Measurements from ENCODE around the gene GPR50.

The GPR50 gene

DNA sequence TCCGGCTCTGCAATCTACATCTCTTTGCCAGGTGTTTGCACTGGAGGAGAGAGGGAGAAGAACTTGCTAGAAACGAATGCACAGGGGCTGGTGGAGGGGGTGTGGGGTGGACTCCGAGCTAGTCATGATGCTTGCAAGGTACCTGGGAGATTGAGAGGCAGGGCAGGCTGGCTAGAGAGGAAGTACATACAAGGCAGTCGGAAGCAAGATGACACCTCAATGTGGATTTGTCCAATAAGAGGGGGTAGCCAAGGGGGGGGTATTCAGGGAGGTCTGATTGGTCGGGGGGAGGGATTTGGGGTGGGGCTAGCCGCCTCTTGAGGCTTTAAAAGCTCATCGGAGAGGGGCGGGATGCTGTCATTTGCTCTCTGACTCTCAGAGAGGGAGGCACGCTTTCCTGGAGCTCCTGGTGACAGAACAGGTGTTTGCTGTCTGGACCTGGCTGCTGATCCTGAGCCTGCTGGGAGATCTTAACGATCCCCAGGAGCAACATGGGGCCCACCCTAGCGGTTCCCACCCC is at the start of gene GPR50:
Gene GPR50, plus strand, starts transcription at position 354 of the 520 bp plus-strand sequence. Its CDS starts 138 bp downstream, at position 492.
- no peak for DNase-seq (ENCODE audit: low spot score)

DNA sequence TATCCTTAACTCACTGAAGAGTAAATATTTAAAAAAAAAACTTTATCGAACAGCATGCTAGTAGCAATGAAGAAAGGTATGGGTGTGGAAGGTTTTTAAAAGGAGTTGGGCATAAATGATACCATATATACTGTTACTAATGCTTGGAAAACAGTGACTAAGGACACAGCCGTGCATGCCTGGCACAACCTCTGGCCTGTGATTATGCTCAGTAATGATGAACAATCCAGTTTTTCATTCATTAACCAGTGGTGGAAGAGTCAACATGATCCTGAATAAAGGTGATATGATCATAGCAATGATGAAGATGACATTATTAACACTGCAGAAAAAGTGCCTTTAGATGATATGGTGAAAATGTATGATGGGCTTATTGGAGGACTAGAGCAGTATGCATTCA is 43.9 kb upstream of the GPR50 start:
- DNase-seq (ENCODE audit: low spot score): no peak

DNA sequence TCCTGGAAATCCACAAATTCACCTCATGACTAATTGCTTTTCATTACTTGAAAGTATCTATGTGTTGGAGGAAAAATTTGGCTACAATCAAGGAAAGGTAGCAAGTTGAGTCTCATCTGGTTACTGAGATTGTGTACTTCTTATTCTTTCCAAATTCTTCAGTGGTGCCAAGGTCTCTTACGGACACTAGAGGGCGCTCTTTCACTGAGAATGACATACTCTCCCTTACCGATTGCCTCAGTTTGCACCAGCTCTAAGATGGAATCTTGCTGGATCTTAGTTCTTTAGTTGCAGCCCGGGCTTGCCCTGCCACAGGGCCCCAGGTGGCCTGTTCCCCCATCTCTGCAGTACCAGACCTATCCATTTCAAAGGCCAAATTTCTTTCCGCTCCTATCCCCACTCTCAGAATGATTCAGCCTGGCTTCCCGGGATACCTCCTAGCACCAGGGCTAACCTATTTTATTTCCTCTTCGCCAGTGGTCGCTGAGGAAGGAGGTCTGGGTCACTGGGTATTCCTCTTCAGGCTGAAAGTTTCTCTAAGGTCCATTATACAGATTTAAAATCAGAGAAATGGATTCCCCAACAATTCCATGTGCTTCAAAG is 24.6 kb upstream of the GPR50 start:
- no peak for DNase-seq (ENCODE audit: low spot score)

DNA sequence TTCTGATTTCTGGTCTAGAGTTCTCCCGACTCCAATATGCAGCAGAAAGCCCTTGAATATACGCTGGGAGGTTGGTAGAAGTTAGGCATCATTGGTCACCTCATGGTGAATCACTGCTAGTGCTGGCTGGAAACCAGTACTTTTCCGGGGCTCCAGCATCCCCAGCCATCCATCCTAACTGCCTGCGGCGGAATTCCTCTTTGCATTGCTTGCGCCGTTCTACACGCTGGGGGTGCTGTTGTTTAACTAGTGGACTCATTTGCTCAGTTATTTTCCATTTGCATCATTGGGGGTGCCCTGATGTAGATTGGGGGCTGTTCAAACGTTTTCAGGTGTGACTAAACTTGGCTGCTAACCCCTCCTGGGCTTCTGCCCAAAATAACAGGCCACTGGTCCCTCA is 23.3 kb upstream of the GPR50 start:
- no peak for DNase-seq (ENCODE audit: low spot score)

DNA sequence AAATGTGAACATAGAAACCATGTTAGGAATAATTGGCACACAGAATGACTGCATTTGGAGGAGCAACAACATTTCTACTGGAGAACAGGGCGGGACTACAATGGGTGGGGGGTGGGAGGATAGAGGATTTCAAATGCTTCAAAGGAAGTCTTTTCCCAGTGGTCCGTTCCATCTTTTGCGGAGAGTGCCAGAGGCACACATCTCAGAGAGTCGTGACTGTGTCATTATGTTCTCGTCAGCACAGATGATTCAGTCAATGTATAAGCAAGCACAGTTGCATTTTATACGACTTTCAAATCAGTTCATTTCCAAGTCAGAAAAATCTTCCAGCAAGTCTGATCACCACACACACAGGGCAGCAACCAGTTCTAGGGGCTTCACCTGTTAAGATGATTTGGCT is 22.7 kb upstream of the GPR50 start:
- no peak for DNase-seq (ENCODE audit: low spot score)

DNA sequence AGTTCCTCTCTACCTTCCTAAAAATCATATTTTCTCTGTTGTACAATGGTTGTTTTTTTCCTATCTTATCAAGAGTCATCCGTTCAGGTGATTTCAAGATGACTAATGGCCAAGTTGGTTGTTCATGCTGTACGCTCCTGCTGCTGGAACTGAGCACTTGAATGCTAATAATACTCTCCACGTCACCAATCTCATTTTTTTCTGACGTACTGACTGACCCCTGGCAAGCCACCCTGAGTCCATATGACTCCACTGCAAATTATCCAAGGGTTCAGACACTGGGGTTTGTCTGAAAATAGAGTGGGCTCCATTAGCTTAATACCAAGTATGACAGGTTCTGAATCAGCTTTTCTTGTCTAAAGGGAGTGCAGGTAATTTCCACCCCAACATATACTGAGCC is 21.1 kb upstream of the GPR50 start:
- DNase-seq (ENCODE audit: low spot score): no peak

DNA sequence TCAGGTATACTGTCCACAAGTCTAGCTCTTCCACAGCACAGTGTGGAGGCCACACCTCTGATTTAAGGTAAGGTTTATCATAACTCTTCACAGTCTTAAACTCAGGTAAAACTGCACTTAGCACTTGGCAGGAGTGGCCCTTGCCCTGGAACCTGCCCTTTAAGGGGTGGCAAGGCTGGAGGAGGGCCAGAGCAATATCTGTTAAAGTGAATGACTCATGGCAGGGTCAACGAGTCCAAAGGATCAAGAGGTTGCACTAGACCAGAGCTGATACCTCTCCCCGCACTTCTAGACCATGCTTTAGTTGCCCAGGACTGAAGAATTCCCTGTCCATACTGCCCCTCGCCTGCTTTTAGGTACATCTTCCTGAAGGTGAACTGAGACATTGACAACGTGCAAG is 14.7 kb upstream of the GPR50 start:
- DNase-seq (ENCODE audit: low spot score): no peak

DNA sequence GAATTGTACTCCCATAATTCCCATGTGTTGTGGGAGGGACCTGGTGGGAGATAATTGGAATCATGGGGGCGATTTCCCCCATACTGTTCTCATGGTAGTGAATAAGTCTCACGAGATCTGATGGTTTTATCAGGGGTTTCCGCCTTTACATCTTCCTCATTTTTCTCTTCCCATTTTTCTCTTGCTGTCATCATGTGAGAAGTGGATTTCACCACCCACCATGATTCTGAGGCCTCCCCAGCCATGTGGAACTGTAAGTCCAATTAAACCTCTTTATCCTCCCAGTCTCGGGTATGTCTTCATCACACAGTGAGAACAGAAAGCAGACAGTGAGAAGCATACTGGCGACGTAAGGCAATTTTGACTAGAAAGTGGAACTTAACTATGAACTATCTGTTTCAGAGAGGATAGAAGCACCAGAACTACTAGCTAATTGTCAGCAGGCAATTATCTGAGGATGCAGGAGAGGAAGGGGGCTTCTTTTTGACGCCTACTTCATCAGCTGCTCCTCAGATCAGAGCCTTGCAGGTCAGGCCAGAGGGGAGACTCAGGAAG is 8.5 kb upstream of the GPR50 start:
- no peak for DNase-seq (ENCODE audit: low spot score)

DNA sequence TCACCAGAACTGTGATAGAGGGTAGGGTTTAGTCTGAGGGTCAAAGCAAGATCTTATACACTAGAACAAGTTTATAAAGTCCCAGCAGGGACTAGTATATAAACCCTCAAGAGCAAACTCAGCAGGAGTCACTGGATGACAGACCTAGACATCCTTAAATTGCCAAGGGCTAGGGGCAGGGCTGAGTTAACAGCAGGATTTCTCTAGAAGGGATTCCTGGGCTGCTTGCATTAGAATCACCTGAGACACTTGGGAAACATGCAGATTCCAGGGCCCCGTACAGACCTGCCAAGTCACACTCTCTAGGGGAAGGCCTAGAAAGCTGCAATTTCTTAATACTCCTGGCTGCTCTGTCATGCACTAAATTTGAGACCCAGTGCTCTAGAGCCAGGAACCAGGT is 6.6 kb upstream of the GPR50 start:
- DNase-seq (ENCODE audit: low spot score): no peak

DNA sequence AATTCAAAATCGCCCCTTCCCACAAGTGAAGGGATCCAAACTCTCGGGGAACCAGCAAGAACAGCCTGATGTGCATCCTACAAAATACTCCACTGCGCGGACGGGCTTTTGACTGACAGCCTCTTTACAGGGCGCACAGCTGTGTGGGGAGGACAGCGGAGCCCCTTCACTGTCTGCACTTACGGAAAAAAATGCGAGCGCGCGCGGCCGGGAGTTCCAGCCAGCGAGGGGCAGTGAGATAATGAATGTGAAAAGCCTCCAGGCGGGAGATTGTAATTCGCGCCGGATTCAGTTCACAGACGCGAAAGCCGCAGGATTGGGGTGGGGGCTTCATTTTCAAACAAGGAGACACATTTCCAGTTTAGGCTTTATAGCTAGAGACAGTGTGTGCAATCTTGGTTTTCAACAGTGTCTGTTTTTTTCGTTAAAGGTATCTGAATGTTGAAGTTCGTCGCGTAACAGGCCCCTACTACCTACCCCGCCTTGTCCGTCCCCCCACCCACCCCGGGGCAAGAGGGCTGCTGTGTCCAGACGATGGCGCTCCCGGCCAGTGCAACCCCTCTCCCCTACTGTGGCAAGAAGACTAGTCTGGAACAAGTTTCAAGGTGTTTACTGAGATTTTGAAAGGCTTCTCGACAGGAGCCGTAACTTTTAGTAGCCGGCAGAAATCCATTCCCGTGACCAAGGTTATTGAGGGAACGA is 1.7 kb upstream of the GPR50 start:
- no peak for DNase-seq (ENCODE audit: low spot score)

DNA sequence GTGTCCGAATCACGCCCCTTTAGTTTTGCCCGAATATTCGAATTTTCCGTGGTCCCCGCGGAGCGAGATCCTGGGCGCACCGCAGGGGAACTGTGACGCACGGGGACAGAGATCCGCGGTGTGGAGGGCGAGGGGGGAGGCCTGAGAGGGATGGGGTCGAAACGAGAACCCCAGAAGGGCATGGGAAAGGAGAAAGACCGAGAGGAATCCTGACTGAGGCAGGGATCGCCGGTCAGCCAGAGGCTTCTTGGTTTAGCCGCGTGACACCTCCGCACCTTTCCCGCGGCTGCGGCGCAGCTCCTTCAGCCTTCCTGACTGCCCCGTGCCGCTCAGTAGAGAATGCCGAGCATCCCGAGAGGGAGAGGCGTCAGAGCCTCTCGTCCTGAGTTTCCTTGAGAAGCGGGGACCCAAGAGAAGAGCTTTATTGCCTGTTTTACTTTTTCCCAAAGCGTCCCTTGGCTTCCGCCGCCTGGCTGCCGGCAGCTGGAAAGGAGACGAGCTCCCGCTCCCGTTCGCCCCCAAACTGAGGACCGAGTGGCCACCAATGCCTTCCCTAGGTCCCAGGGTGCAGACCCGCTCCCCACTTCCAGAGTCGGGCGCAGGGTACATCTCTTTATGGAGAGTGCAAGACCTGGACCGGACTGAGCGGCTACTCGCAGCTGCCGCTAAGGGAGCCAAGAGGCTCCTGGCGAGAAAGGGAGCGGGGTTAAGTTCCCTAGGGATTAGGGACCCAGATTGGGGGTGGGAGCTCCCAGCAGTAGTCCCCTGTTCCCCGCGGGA is 911 bp upstream of the GPR50 start:
- DNase-seq (ENCODE audit: low spot score): no peak

DNA sequence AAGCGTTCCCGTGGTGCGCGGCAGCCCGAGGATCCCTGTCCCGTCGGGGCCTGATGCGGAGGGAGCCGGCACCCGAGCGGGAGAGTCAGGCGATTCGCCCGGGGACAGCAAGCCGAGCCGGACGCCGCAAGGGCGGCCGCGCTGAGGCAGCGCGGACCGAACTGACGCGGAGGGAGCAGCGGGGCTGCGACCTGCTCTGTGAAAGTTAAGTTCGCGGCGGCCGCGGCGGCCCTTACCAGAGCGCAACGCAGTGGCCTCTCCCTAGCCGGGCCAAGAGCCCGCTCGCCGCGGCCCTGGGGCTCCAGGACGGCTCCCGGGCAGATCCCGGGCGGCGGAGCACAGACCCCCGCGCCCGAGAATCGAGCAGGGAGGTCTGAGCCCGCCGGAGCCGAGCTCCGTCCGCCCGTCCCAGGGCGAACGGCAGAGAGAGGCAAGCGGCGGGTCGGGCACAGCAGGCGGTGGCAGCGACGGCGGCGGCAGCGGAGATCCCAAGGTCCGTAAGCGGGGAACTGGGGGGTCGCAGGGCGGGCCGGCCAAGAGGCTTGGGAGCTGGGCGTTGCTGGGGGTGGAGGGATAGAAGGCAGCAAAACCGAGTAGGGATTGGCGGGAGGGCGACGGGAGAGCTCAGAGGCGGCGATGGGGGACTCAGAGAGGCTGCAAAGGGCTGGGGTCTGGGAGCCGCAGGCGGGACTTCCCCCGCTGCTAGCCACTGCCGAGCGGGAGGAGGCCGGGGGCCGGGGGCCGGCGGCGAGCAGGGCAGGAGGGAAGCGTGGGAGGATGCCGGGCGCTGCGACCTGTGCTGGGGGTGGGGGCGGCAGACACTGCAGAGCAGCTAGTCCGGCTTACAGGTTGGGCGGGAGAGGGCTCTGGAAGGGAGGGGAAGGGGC is 1.0 kb downstream of the GPR50 start:
- DNase-seq (ENCODE audit: low spot score): no peak

DNA sequence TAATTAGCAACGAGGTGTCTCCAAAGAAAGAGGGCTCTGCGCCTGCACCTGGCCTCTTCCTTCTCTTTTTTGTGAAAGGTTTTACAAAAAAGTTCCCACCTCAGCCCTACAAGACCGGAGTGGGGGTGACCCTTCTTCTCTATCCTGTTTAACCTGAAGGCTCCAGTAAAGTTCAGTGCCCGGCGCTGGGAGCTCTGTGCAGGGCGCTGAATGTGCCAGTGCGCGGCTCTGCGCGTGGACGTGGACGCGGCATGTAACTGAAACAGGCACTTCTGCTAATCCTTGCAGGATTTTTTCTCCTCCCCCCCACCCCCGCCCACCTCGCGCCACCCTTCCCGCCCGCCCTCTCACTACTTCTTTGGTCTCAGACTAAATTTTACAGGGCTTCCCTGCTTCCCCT is 2.4 kb downstream of the GPR50 start:
- DNase-seq (ENCODE audit: low spot score): no peak

DNA sequence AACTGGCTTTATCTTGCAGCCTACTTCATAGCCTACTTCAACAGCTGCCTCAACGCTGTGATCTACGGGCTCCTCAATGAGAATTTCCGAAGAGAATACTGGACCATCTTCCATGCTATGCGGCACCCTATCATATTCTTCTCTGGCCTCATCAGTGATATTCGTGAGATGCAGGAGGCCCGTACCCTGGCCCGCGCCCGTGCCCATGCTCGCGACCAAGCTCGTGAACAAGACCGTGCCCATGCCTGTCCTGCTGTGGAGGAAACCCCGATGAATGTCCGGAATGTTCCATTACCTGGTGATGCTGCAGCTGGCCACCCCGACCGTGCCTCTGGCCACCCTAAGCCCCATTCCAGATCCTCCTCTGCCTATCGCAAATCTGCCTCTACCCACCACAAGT is 4.0 kb downstream of the GPR50 start:
- DNase-seq (ENCODE audit: low spot score): no peak

DNA sequence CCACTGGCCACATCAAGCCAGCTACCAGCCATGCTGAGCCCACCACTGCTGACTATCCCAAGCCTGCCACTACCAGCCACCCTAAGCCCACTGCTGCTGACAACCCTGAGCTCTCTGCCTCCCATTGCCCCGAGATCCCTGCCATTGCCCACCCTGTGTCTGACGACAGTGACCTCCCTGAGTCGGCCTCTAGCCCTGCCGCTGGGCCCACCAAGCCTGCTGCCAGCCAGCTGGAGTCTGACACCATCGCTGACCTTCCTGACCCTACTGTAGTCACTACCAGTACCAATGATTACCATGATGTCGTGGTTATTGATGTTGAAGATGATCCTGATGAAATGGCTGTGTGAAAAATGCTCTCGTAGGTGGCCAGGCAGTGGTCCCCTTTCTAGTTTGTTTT is 4.7 kb downstream of the GPR50 start:
- no peak for DNase-seq (ENCODE audit: low spot score)

DNA sequence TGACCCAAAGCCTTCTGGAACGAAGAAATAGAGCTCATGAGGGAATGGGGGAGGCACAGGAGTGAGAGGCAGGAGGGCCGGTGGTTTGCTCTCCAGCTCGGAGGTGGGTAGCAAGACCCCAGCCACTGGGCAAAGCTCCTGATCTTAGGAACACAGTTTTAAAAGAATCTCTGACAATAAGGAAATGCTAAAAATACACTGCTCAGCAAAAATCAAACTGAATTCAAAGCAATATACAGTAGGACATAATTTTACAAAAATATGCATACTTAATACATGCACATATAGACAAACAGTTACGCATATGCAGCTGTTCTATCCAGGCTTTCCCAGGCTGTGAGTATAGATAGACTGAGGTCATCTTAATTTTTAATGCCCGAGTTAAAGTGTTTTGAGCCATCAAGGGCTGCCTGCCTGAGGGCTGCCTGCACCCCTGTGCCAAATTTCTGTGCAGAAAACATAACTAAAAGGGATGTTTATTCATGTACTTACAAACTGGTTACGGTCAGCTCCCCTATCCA is 6.9 kb downstream of the GPR50 start:
- no peak for DNase-seq (ENCODE audit: low spot score)

DNA sequence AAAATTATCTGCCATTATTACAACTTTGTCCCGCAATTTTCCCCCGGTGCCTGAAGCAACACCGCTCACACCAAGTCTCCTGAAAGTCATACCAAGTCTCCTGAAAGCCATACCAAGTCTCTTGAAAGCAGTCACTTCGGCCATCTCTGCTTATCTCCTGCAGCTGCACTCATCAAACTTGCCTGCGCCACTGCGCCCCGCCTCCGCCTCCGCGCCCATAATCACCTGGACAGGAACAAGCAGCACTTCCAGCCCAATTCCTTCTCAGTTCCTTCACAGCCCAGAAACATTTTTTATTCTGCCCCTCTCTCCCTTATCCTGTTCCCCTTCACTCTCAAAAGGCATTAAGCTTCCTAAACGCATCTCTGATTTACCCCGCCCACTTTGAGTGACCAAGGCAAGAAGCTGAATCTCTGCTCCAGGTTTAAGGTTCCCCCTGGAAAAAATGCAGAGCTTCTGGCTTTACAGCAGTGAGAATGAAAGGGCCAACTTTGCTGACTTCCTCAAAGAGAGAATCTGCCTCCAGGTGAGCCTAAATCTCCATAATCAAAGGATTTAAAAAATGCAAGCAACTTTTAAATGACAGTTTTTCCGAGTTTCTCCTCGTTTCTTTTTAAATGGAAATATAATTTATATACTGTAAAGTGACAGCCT is 7.7 kb downstream of the GPR50 start:
- no peak for DNase-seq (ENCODE audit: low spot score)

DNA sequence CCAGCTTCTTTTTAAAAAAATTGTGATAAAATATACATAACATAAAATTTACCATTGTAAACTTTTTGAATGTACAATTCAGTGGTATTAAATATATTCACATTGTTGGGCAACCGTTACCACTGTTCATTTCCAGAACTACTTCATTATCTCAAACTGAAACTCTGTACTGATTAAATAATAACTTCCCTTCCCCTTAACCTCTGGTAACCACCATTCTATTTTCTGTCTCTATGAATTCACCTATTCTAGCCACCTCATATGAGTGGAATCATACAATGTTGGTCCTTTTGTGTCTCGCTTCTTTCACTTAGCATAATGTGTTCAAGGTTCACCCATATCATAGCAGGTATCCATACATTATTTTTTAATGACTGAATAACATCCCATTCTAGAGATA is 8.3 kb downstream of the GPR50 start:
- DNase-seq (ENCODE audit: low spot score): no peak

DNA sequence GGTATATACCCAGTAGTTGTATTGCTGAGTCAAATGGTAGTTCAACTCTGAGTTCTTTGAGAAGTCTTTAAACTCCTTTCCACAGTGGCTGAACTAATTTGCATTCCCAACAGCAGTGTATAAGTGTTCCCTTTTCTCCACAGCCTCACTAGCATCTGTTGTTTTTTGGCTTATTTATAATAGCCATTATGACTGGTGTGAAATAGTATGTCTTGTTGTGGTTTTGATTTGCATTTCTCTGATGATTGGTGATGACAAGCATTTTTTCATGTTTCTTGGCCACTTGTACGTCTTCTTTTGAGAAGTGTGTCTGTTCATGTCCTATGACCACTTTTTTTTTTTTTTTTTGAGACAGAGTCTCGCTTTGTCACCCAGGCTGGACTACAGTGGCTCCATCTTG is 30.5 kb downstream of the GPR50 start:
- DNase-seq (ENCODE audit: low spot score): no peak

DNA sequence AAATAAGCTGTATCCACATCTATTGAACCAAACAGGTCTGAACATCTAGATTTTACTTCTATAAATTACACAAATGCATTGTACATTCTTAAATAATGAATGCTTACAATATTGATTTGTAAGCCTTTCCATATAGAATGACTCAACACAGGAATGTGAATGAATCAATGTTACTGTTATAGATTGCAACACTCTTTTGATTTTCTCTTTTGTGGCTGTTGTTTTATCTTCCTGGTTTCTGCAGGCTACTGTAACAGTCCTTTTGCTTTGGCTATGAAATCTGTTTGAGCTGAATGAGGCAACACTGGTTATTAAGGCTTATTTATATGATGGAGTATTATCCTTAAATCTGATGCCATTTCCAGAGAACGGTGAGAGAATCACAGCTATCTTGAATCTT is 49.5 kb downstream of the GPR50 start:
- DNase-seq (ENCODE audit: low spot score): no peak

DNA sequence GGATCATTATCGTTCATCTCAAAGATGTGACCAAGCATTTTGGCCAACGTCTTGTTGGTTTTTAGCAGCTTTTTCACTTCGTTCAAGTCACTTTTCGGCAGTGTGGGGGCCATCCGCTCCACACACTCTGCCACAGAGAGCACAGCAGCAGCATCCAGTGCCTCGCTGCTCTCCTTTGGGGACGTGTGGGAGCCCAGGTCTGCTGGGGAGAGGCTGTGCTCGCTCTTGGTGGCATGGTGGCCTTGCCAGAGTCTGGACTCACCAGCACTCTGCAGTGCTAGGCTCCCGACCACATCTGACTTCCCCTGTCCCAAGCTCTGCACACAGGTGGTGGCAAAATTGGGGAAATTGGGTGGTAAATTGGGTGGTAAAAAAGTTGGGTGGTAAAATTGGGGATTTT is 50.6 kb downstream of the GPR50 start:
- DNase-seq (ENCODE audit: low spot score): no peak
